H9 (cell line): ENCODE results near the gene LDLR. TPM values are rescaled to one million over a fixed set of nuclear protein-coding genes. Genes with fewer than 3 reads are reported as not detected.

Experiments used
- DNase-seq: peaks from one replicate; pipeline ENCODE4 v3.0.0-alpha.2; 2017
- H2AFZ ChIP-seq: one replicate; pipeline ENCODE4 v1.6.1; 2013; ENCODE audit warnings: mild to moderate bottlenecking, low read length, control low read depth, moderate library complexity
- H2AK5ac ChIP-seq: 2 replicates; pipeline ENCODE4 v1.6.1; 2013; ENCODE audit warnings: low read length, control low read depth, mixed read lengths; ENCODE audit not compliant: insufficient read length
- H2BK120ac ChIP-seq: one replicate; pipeline ENCODE4 v1.6.1; 2013; ENCODE audit warnings: low read depth, mild to moderate bottlenecking, low read length, control low read depth, inconsistent platforms; ENCODE audit not compliant: poor library complexity, severe bottlenecking
- H2BK12ac ChIP-seq: 2 replicates; pipeline ENCODE4 v1.6.1; 2013; ENCODE audit warnings: low read length, control low read depth, mixed read lengths, low read depth; ENCODE audit not compliant: insufficient read length
- H2BK15ac ChIP-seq: 2 replicates; pipeline ENCODE4 v1.6.1; 2013; ENCODE audit warnings: low read depth, low read length, control low read depth
- H2BK20ac ChIP-seq: one replicate; pipeline ENCODE4 v1.6.1; 2013; ENCODE audit warnings: low read depth, mild to moderate bottlenecking, low read length, control low read depth, inconsistent platforms; ENCODE audit not compliant: poor library complexity, severe bottlenecking
- H2BK5ac ChIP-seq: 2 replicates; pipeline ENCODE4 v1.6.1; 2013; ENCODE audit warnings: low read length, control low read depth, mixed read lengths; ENCODE audit not compliant: insufficient read length
- H3K14ac ChIP-seq: 2 replicates; pipeline ENCODE4 v1.6.1; 2013; ENCODE audit warnings: low read length, control low read depth; ENCODE audit not compliant: insufficient read depth
- H3K18ac ChIP-seq: 2 replicates; pipeline ENCODE4 v1.6.1; 2013; ENCODE audit warnings: low read depth, mild to moderate bottlenecking, mixed read lengths, low read length, control low read depth; ENCODE audit not compliant: insufficient read length
- H3K23ac ChIP-seq: 2 replicates; pipeline ENCODE4 v1.6.1; 2013; ENCODE audit warnings: low read length, control low read depth, mixed read lengths, low read depth; ENCODE audit not compliant: insufficient read length
- H3K23me2 ChIP-seq: 2 replicates; pipeline ENCODE4 v1.6.1; 2013; ENCODE audit warnings: low read depth, mild to moderate bottlenecking, mixed read lengths, low read length, control low read depth; ENCODE audit not compliant: insufficient read length, poor library complexity, severe bottlenecking
- H3K27ac ChIP-seq: 2 replicates; pipeline ENCODE4 v1.5.1; 2013; ENCODE audit warnings: low read length, control low read depth, mixed read lengths, low read depth; ENCODE audit not compliant: insufficient read length
- H3K27me3 ChIP-seq: 2 replicates; pipeline ENCODE4 v1.6.1; 2013; ENCODE audit warnings: low read length, control low read depth, inconsistent platforms; ENCODE audit not compliant: insufficient read depth
- H3K4ac ChIP-seq: 2 replicates; pipeline ENCODE4 v1.6.1; 2013; ENCODE audit warnings: low read depth, mild to moderate bottlenecking, control low read depth, inconsistent platforms, low read length, moderate library complexity
- H3K4me1 ChIP-seq: 2 replicates; pipeline ENCODE4 v1.6.1; 2013; ENCODE audit warnings: low read length, control low read depth, inconsistent platforms; ENCODE audit not compliant: insufficient read depth
- H3K4me2 ChIP-seq: 2 replicates; pipeline ENCODE4 v1.6.1; 2013; ENCODE audit warnings: low read length, control low read depth, mixed read lengths; ENCODE audit not compliant: insufficient read length, insufficient read depth
- H3K56ac ChIP-seq: 2 replicates; pipeline ENCODE4 v1.6.1; 2013; ENCODE audit warnings: low read depth, mild to moderate bottlenecking, mixed read lengths, low read length, control low read depth; ENCODE audit not compliant: insufficient read length
- H3K79me1 ChIP-seq: 2 replicates; pipeline ENCODE4 v1.6.1; 2013; ENCODE audit warnings: low read depth, mild to moderate bottlenecking, moderate library complexity, low read length, control low read depth, inconsistent platforms; ENCODE audit not compliant: insufficient read depth, poor library complexity, severe bottlenecking
- H3K79me2 ChIP-seq: 2 replicates; pipeline ENCODE4 v1.6.1; 2013; ENCODE audit warnings: low read length, control low read depth, inconsistent platforms; ENCODE audit not compliant: insufficient read depth
- H3K9ac ChIP-seq: 2 replicates; pipeline ENCODE4 v1.6.1; 2013; ENCODE audit warnings: low read length, control low read depth, mixed read lengths; ENCODE audit not compliant: insufficient read length; ENCODE audit errors: extremely low read depth
- H3K9me3 ChIP-seq: one replicate; pipeline ENCODE4 v1.6.1; 2013; ENCODE audit warnings: low read depth, low read length, inconsistent platforms; ENCODE audit not compliant: control insufficient read depth
- H3T11ph ChIP-seq: one replicate; pipeline ENCODE4 v1.6.1; 2013; ENCODE audit warnings: mild to moderate bottlenecking, low read length, control low read depth, inconsistent platforms
- H4K20me1 ChIP-seq: one replicate; pipeline ENCODE4 v1.6.1; 2013; ENCODE audit not compliant: control insufficient read depth, insufficient read length, insufficient read depth
- H4K5ac ChIP-seq: 2 replicates; pipeline ENCODE4 v1.6.1; 2013; ENCODE audit warnings: low read depth, mild to moderate bottlenecking, mixed read lengths, low read length, control low read depth; ENCODE audit not compliant: insufficient read length
- H4K8ac ChIP-seq: replicated peaks from 2 replicates; pipeline ENCODE4 v1.6.1; 2013; ENCODE audit warnings: low read length, control low read depth, mixed read lengths, low read depth; ENCODE audit not compliant: insufficient read length
- H4K91ac ChIP-seq: 2 replicates; pipeline ENCODE4 v1.6.1; 2013; ENCODE audit warnings: low read depth, mild to moderate bottlenecking, moderate library complexity, mixed read lengths, low read length, control low read depth; ENCODE audit not compliant: insufficient read length
- H3K27ac Mint-ChIP-seq, 3 experiments: 2 replicates in 2 of 3; 3 replicates in 1 of 3; pipeline ENCODE4 v1.8.0; 2020 to 2021; ENCODE audit warnings: mixed read lengths in 3 of 3, mild to moderate bottlenecking in 1 of 3, moderate library complexity in 1 of 3
- H3K27me3 Mint-ChIP-seq: 2 replicates; pipeline ENCODE4 v1.8.0; 2021; ENCODE audit warnings: low read depth, mild to moderate bottlenecking, moderate library complexity, mixed read lengths
- H3K36me3 Mint-ChIP-seq, 3 experiments: 2 replicates in 2 of 3; 3 replicates in 1 of 3; pipeline ENCODE4 v1.8.0; 2020 to 2021; ENCODE audit warnings: low read depth in 3 of 3, mixed read lengths in 3 of 3; ENCODE audit not compliant: insufficient read depth in 1 of 3
- H3K4me1 Mint-ChIP-seq, 2 experiments: 2 replicates each; pipeline ENCODE4 v1.8.0; 2020; ENCODE audit warnings: mixed read lengths in 2 of 2
- H3K4me3 Mint-ChIP-seq, 2 experiments: 2 replicates in 1 of 2; 3 replicates in 1 of 2; pipeline ENCODE4 v1.8.0; 2020 to 2021; ENCODE audit warnings: mild to moderate bottlenecking in 2 of 2, mixed read lengths in 2 of 2, moderate library complexity in 1 of 2
- H3K9me3 Mint-ChIP-seq, 2 experiments: 2 replicates in 1 of 2; 3 replicates in 1 of 2; pipeline ENCODE4 v1.8.0; 2020; ENCODE audit warnings: mild to moderate bottlenecking in 2 of 2, mixed read lengths in 2 of 2, moderate library complexity in 1 of 2
- CTCF ChIP-seq: fragments of 200-600 bp; sonication (generic); conservative IDR thresholded peaks from 3 replicates; pipeline ENCODE4 v1.8.0; 2021; ENCODE audit warnings: antibody characterized with exemption, mild to moderate bottlenecking
- whole genome bisulfite sequencing: extraction: QIAGEN DNeasy Blood & Tissue Kit; methylation state at CpG from one replicate; pipeline ENCODE4 v1.1.7; 2013; ENCODE audit warnings: missing lambda C conversion rate, low lambda C conversion rate, mixed read lengths; ENCODE audit not compliant: insufficient read length; ENCODE audit errors: extremely low coverage; 5-methylcytosine and 5-hydroxymethylcytosine counted together
- total RNA-seq: library from RNA; stranded (reverse); gene quantifications from 2 replicates; pipeline ENCODE4 v1.2.1, GENCODE V29; 2021

The LDLR gene
- total RNA-seq, 1 experiment from 2014 or later: 92.7 TPM

- H2BK120ac ChIP-seq: no peak overlapping the region
- no peaks in the 10 kb centered on the region for H3K27me3 ChIP-seq
- Mint-ChIP-seq H3K4me1 (no peaks in the 10 kb centered on the region), H3K27me3 (no peaks in the 10 kb centered on the region), H3K4me3 (no peak overlapping the region), H3K36me3 (peaks cover 74 to 97% (median 95%) of the 10 kb centered on the region in 3 experiments), H3K27ac (peak overlapping the region; percentile 2 to 94 (median 83); a peak in 4 of 7 replicates), H3K9me3 (no peaks in the 10 kb centered on the region)
- no peaks in the 10 kb centered on the region for H3K4me1 ChIP-seq
- no peak overlapping the region for H2BK15ac ChIP-seq
- DNase-seq: no peak
- no peak overlapping the region for H4K5ac ChIP-seq
- H3K79me2 ChIP-seq: 0 out of 2 replicates have a peak, but pooled peaks cover 2% of the 10 kb centered on the region
- H2AFZ ChIP-seq: no peak overlapping the region
- no peak overlapping the region for H3K18ac ChIP-seq
- no peak overlapping the region for H2BK12ac ChIP-seq
- H3K56ac ChIP-seq: no peak overlapping the region
- H3K9ac ChIP-seq: no peak overlapping the region
- no peaks in the 10 kb centered on the region for H3K9me3 ChIP-seq
- no CpG with 5 or more reads among the region's 27 CpGs for WGBS
- no peak overlapping the region for H2AK5ac ChIP-seq
- no peak overlapping the region for H3K4ac ChIP-seq
- no peak overlapping the region for H4K91ac ChIP-seq
- H3K4me2 ChIP-seq: no peak overlapping the region
- no peak overlapping the region for H2BK5ac ChIP-seq
- no peaks in the 10 kb centered on the region for H3K79me1 ChIP-seq
- H4K8ac ChIP-seq: no peak overlapping the region
- TF ChIP-seq CTCF: no peak
- H4K20me1 ChIP-seq: peaks cover 5% of the 10 kb centered on the region
- no peak overlapping the region for H3K14ac ChIP-seq
- H3K23ac ChIP-seq: no peak overlapping the region
- no peak overlapping the region for H3K27ac ChIP-seq
- H3T11ph ChIP-seq: no peak overlapping the region
- no peaks in the 10 kb centered on the region for H3K23me2 ChIP-seq
- H2BK20ac ChIP-seq: no peak overlapping the region
Observed at GRCh38 chr19:11113140-11113708, 24.0 kb downstream of the LDLR start.
